Large intestine (tissue), 3 donors: Measurements from ENCODE around the gene NUP37. TPM values are rescaled to one million over a fixed set of nuclear protein-coding genes. Genes with fewer than 3 reads are reported as not detected.
A peak's percentile ranks its signal among the peaks of the same experiment; 100 is the strongest.
"Not testable (repeated sequence)": the region's sequence is repeated elsewhere in the genome, so short reads cannot be mapped to it uniquely, and the experiment has no call there.

Experiments
- DNase-seq, 2 donors: peaks; one replicate each; pipeline versions ENCODE4 v3.0.0 to v3.0.0-alpha.2; 2013
- H3K27ac ChIP-seq: one replicate; pipeline ENCODE4 v1.5.1; 2013; ENCODE audit warnings: low read length
- H3K27me3 ChIP-seq: 2 replicates; pipeline ENCODE4 v1.6.1; 2013; ENCODE audit warnings: low read length; ENCODE audit not compliant: control insufficient read depth, insufficient read depth
- H3K36me3 ChIP-seq: 2 replicates; pipeline ENCODE4 v1.6.1; 2013; ENCODE audit warnings: low read length; ENCODE audit not compliant: control insufficient read depth, insufficient read depth
- H3K4me1 ChIP-seq: one replicate; pipeline ENCODE4 v1.6.1; 2013; ENCODE audit warnings: low read length; ENCODE audit not compliant: control insufficient read depth, insufficient read depth
- H3K4me3 ChIP-seq: one replicate; pipeline ENCODE4 v1.5.1; 2013; ENCODE audit warnings: low read length
- H3K9me3 ChIP-seq: one replicate; pipeline ENCODE4 v1.6.1; 2013; ENCODE audit warnings: mild to moderate bottlenecking, low read depth, low read length, moderate library complexity; ENCODE audit not compliant: control insufficient read depth
- WGBS: methylation state at CpG from one replicate; pipeline ENCODE4 v1.1.5; 2013; ENCODE audit warnings: low lambda C conversion rate; ENCODE audit not compliant: insufficient coverage; 5-methylcytosine and 5-hydroxymethylcytosine counted together
- polyA plus RNA-seq: library from polyadenylated mRNA; unstranded; fragments of 120-200 nt; gene quantifications from one replicate; pipeline ENCODE4 v1.2.1, GENCODE V29; 2013

NUP37 gene
- polyA plus RNA-seq, 1 donor = 27.2 TPM

DNA sequence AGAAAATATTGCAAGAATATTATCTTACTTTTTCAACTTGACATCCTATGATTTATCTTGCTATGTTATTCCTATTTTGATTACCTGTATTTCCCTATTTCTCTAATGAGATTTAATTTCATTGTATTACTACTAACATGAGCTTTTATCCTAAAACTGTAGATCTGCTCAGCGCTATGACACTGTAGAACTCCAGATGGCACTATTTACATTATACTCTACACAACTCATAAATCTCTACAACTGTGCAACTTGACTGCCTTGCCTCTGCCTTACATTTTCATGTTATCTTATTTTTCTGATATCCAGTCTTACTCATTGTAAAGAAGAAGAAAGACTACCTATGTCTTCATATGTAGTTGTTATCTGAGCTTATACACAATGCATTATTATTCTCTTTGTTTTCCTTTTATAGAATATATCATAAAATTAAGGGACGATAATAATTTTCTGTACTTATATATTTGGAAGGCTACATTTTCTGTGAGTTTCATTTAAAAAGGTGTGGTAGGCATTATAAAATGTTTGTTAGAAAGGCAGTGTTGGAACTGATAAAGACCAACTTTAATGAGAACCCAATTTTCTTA is 24.1 kb downstream of the NUP37 start:
- no peaks in the 10 kb centered on the region for H3K4me1 ChIP-seq
- no peaks in the 10 kb centered on the region for H3K9me3 ChIP-seq
- no peaks in the 10 kb centered on the region for H3K27me3 ChIP-seq
- DNase-seq = peak in 1 of 2 donors; percentile 4
- 90% methylated on average over 2 of the region's 2 CpGs for WGBS
- peaks cover 14% of the 10 kb centered on the region for H3K36me3 ChIP-seq
- H3K27ac ChIP-seq = no peak overlapping the region
- H3K4me3 ChIP-seq = no peak overlapping the region

DNA sequence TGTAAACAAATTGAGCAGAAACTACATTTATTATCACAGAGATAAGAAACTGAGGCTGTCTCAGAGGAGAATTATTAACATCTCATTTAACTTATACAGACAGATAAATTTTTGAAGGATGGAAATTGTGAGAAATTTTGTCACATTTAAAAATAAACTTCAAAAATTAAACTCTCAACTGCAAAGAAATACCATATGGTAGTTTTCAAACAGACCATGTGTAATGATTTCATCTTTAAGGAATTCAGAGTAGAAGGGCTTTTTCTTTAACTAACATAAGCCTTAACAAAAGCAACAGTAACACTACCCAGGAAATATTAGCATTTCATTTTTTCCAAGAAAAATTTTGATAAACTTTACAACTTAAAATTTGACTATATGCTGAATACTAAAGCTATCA is 26.6 kb downstream of the NUP37 start:
- DNase-seq = no peak
- Histone ChIP-seq H3K4me3 (no peak overlapping the region), H3K27me3 (no peaks in the 10 kb centered on the region), H3K9me3 (peaks cover 8% of the 10 kb centered on the region), H3K36me3 (peaks cover 15% of the 10 kb centered on the region), H3K27ac (no peak overlapping the region), H3K4me1 (no peaks in the 10 kb centered on the region)

DNA sequence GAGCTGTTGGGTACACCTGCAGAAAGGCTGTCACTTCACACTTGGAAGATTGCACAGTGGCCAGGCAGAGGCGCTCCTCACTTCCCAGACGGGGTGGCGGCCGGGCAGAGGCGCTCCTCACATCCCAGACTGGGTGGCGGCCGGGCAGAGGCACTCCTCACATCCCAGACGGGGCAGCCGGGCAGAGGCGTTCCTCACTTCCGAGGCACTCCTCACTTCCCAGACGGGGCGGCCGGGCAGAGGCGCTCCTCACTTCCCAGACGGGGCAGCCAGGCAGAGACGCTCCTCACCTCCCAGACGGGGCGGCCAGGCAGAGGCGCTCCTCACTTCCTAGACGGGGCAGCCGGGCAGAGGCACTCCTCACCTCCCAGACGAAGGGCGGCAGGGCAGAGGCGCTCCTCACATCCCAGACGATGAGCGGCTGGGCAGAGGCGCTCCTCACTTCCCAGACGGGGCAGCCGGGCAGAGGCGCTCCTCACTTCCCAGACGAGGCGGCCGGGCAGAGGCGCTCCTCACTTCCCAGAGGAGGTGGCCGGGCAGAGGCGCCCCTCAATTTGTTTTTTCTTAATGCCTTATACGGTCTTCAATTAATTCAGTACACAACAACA is 30.6 kb downstream of the NUP37 start:
- not testable (repeated sequence) for H3K27ac ChIP-seq, H3K4me1 ChIP-seq, H3K27me3 ChIP-seq, DNase-seq, H3K4me3 ChIP-seq, H3K9me3 ChIP-seq
- peaks cover 19% of the 10 kb centered on the region for H3K36me3 ChIP-seq
- WGBS = 100% methylated on average over 1 of the region's 38 CpGs

DNA sequence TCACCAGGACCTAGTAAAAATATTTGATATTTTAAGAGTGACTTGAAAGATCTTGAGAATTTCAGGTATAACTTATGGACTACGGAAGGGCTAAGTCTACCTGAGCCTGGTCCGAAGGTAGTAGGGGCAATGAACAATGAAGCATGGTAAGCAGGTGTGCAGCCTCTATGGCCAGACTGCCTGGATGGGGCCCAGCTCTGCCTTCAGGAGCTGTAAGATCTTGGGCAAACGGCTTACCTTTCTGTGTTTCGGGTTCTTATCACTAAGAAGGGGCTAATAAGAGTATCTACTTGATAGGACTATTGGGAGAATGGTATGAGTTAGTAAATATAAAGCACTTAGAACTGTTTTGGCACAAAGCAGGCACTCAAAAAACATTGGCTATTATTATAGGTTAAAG is 39.1 kb downstream of the NUP37 start:
- H3K36me3 ChIP-seq = peaks cover 35% of the 10 kb centered on the region
- no peak overlapping the region for H3K27ac ChIP-seq
- WGBS = no CpG with 5 or more reads among the region's 4 CpGs
- no peaks in the 10 kb centered on the region for H3K4me1 ChIP-seq
- no peaks in the 10 kb centered on the region for H3K27me3 ChIP-seq
- no peak for DNase-seq
- no peak overlapping the region for H3K4me3 ChIP-seq
- no peaks in the 10 kb centered on the region for H3K9me3 ChIP-seq

DNA sequence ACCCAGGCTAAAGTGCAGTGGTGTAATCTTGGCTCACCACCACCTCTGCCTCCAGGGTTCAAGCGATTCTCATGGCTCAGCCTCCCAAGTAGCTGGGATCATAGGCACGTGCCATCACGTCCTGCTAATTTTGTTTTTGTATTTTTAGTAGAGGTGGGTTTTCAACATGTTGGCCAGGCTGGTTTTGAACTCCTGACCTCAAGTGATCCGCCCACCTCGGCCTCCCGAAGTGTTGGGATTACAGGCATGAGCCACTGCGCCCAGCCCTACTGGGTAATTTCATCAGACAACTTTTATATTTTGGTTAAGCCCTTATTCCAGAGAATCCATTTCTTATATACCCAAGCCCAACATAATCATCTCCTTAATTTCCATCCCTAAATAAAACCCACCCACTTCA is 47.8 kb downstream of the NUP37 start:
- WGBS = 100% methylated on average over 2 of the region's 7 CpGs

DNA sequence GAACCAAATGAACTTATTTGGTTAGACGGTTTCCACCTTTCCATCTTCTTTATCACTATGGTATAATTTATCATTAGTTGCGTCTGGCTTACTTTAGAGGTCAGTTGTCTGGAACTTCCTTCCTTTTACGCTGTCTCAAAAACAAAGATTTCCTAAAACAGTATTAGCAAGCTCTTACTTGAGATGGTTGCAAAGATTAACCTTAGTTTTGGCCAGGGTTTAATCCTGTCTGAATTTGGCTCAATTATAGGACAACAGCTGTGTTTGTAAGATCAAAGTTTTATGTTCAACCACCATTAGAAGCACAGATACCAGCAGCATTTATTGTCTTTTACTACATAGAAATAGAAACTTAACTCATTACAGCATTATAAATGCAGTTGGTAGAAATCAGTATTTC is 50.2 kb downstream of the NUP37 start:
- H3K9me3 ChIP-seq = no peaks in the 10 kb centered on the region
- H3K4me1 ChIP-seq = no peaks in the 10 kb centered on the region
- H3K4me3 ChIP-seq = no peak overlapping the region
- H3K36me3 ChIP-seq = peaks cover 2% of the 10 kb centered on the region
- no peak for DNase-seq
- WGBS = 79% methylated on average over 2 of the region's 3 CpGs
- H3K27me3 ChIP-seq = no peaks in the 10 kb centered on the region
- H3K27ac ChIP-seq = no peak overlapping the region

More for the DNA sequence above, 47.8 kb downstream of the NUP37 start:
- H3K4me3 ChIP-seq, DNase-seq, H3K27ac ChIP-seq, H3K4me1 ChIP-seq, H3K9me3 ChIP-seq, H3K27me3 ChIP-seq: not testable (repeated sequence)
- H3K36me3 ChIP-seq = peaks cover 19% of the 10 kb centered on the region

DNA sequence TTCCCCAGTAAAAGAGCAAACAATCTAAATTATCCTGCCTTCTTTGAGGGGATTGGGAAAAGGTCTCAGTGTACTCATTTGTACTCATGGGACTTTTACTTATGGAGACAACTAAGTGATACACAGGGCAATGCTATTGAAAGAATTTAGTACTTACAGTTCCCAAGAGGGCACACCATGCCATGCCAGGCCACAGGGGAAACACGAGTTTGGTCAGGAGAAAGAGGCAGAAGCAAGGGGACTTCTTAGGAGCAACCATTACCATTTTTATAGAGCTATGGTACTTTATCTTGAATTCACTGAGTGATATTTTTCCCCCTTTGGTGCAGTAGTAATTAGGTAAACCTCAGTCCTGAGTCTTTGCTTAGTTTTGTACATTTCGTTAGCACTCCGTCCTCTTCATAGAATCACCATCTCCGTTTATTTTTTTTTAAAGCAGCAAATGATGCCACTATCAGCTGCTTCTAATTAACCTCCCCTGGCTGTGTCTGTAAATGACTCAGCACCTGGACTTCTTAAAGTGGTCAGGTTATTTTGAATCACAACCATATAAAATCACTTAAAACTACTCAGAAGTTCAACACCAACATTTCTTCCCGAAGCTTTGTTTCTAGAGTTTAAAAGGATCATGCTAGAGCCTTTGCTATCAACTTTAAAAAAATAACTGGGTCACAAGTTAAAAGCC is 52.2 kb downstream of the NUP37 start:
- H3K9me3 ChIP-seq = no peaks in the 10 kb centered on the region
- no peak overlapping the region for H3K27ac ChIP-seq
- H3K4me3 ChIP-seq = no peak overlapping the region
- H3K36me3 ChIP-seq = no peaks in the 10 kb centered on the region
- DNase-seq = no peak
- 60% methylated on average over 1 of the region's 5 CpGs for WGBS
- no peaks in the 10 kb centered on the region for H3K4me1 ChIP-seq
- no peaks in the 10 kb centered on the region for H3K27me3 ChIP-seq

DNA sequence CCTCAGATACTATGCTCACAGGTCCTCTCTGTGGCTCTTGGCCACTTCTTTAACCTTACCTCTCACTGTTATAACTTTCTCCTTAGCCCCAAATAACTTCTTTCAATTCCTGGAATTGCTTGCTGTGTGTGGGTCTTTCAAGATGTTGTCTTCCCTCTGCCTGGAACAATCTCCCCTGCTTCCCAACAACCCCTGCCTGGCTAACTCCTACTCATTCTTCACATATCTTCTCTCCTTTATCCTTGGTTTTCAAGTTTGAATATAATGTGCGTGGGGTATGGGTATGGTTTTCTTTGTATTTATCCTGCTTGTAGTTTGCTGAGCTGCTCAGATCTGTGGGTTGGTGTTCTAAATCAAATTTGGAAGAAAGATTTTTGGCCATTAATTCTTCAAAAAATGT is 55.4 kb downstream of the NUP37 start:
- Histone ChIP-seq H3K4me3 (no peak overlapping the region), H3K9me3 (no peaks in the 10 kb centered on the region), H3K36me3 (no peaks in the 10 kb centered on the region), H3K4me1 (no peaks in the 10 kb centered on the region), H3K27ac (no peak overlapping the region), H3K27me3 (no peaks in the 10 kb centered on the region)
- no CpG with 5 or more reads among the region's 1 CpG for WGBS
- no peak for DNase-seq

DNA sequence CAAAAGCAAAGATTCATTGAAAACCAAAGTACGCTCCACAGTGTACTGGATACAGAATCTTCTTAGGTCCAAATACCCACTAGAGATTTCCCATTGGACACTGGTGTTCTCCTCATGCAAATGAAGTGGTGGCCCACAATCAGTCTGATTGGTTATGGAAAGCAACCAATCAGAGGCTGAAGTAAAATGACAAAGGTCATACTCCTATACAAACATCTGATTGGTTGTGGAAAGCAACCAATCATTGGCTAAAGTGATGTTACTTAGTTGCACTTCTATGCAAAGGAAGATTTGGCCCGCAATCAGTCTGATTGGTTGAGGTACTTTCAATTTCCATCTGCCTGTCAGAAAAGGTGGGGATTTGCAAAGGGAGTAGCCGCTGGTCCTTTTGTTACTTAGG is 56.8 kb downstream of the NUP37 start:
- Histone ChIP-seq H3K4me1 (no peaks in the 10 kb centered on the region), H3K27me3 (no peaks in the 10 kb centered on the region), H3K9me3 (no peaks in the 10 kb centered on the region), H3K36me3 (no peaks in the 10 kb centered on the region), H3K27ac (no peak overlapping the region), H3K4me3 (no peak overlapping the region)
- WGBS = 100% methylated on average over 1 of the region's 3 CpGs
- peak in 1 of 2 donors; percentile 3 for DNase-seq

DNA sequence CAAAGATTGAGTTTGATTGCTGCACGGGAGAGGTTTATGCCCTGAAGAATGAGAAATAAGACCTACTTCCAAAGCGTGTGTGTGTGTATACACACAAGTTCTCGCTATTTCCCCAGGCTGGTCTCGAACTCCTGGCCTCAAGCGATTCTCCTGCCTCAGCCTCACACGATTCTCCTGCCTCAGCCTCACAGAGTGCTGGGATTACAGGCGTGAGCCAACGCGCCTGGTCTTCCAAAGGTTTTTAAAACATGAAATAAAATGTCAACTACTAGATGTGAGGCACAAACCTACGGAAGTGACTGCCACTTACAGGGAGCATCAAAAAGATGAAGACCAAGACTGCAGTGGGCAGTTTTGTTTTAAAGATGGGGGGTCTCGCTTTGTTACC is 57.5 kb downstream of the NUP37 start:
- 100% methylated on average over 3 of the region's 11 CpGs for WGBS
- no peak for DNase-seq
- Histone ChIP-seq H3K36me3 (no peaks in the 10 kb centered on the region), H3K4me3 (peak overlapping the region; percentile 85), H3K27me3 (no peaks in the 10 kb centered on the region), H3K9me3 (no peaks in the 10 kb centered on the region), H3K27ac (no peak overlapping the region), H3K4me1 (no peaks in the 10 kb centered on the region)
